ENCODE data around the gene NR6A1. TPM values are rescaled to one million over a fixed set of nuclear protein-coding genes. Genes with fewer than 3 reads are reported as not detected.

Gene NR6A1
- total RNA-seq, 1 experiment from 2014 or later, result 99.3 TPM

- Histone ChIP-seq H3K4ac (ENCODE audit: low read depth, low read length) (no peak overlapping the region), H3K18ac (ENCODE audit: insufficient read length, low read depth, low read length) (no peak overlapping the region), H3K14ac (ENCODE audit: insufficient read depth, low read length) (no peak overlapping the region), H3K4me2 (ENCODE audit: insufficient read depth, insufficient read length, low read length) (no peak overlapping the region), H2BK20ac (ENCODE audit: low read depth, low read length, poor library complexity, severe bottlenecking) (no peak overlapping the region), H3K23ac (ENCODE audit: insufficient read length, low read depth, low read length) (no peak overlapping the region), H2AFZ (ENCODE audit: low read length) (no peak overlapping the region), H3T11ph (ENCODE audit: low read length) (no peak overlapping the region), H4K91ac (ENCODE audit: insufficient read length, low read depth, low read length) (no peak overlapping the region), H3K56ac (ENCODE audit: insufficient read length, low read depth, low read length) (no peak overlapping the region), H3K4me1 (ENCODE audit: insufficient read depth, low read length) (peaks cover 2% of the 10 kb centered on the region; the same call in 1 of the 2 replicates), H3K9ac (ENCODE audit: extremely low read depth, insufficient read length, low read length) (no peak overlapping the region), H3K23me2 (ENCODE audit: insufficient read length, low read depth, low read length, poor library complexity, severe bottlenecking) (no peaks in the 10 kb centered on the region), H3K79me1 (ENCODE audit: insufficient read depth, low read depth, low read length, poor library complexity, severe bottlenecking) (peaks cover 5% of the 10 kb centered on the region), H2BK15ac (ENCODE audit: low read depth, low read length) (no peak overlapping the region), H2BK12ac (ENCODE audit: insufficient read length, low read depth, low read length) (no peak overlapping the region), H2BK5ac (ENCODE audit: insufficient read length, low read length) (no peak overlapping the region), H2AK5ac (ENCODE audit: insufficient read length, low read length) (no peak overlapping the region), H3K27ac (ENCODE audit: insufficient read length, low read depth, low read length) (no peak overlapping the region), H3K9me3 (ENCODE audit: control insufficient read depth, low read depth, low read length) (no peaks in the 10 kb centered on the region), H4K20me1 (ENCODE audit: control insufficient read depth, insufficient read depth, insufficient read length) (no peaks in the 10 kb centered on the region), H4K8ac (replicated peaks; ENCODE audit: insufficient read length, low read depth, low read length) (no peak overlapping the region), H3K79me2 (ENCODE audit: insufficient read depth, low read length) (peaks cover 20% of the 10 kb centered on the region; the same call in 1 of the 2 replicates), H2BK120ac (ENCODE audit: low read depth, low read length, poor library complexity, severe bottlenecking) (no peak overlapping the region), H3K27me3 (ENCODE audit: insufficient read depth, low read length) (no peaks in the 10 kb centered on the region), H4K5ac (ENCODE audit: insufficient read length, low read depth, low read length) (no peak overlapping the region)
- H3K4me1 Mint-ChIP-seq, result peaks cover 64 to 67% of the 10 kb centered on the region in 2 experiments
- H3K27ac Mint-ChIP-seq, result peak overlapping the region in 2 of 3 experiments; percentile 64 to 68; a peak in 2 of 7 replicates
- no peaks in the 10 kb centered on the region for H3K27me3 Mint-ChIP-seq (ENCODE audit: low read depth)
- no peaks in the 10 kb centered on the region for H3K9me3 Mint-ChIP-seq
- no peak for TF ChIP-seq CTCF (conservative IDR thresholded peaks at IDR 0.05)
- whole genome bisulfite sequencing (ENCODE audit: extremely low coverage, insufficient read length, low lambda C conversion rate), result no CpG with 5 or more reads among the region's 1 CpG
- peak overlapping the region in 1 of 2 experiments; percentile 18; a peak in 1 of 5 replicates for H3K4me3 Mint-ChIP-seq
- no peaks in the 10 kb centered on the region for H3K36me3 Mint-ChIP-seq (ENCODE audit: insufficient read depth in 1 of 3, low read depth in 3 of 3)
- DNase-seq, result no peak
These were observed 18.1 kb downstream of the NR6A1 start for GRCh38 chr9:124752967-124753366.

Measured in H9 (cell line).